A549 treated with ZK216348 at 1 μM for 4 hours (cell line): Measurements from ENCODE around the gene USF2. TPM values are rescaled to one million over a fixed set of nuclear protein-coding genes. Genes with fewer than 3 reads are reported as not detected.

Experiments used
- total RNA-seq: library from RNA; stranded (reverse); fragments of 200-300 nt; extraction: Qiagen RNA extraction; gene quantifications from 5 replicates; pipeline ENCODE4 v1.2.3, GENCODE V29; 2022; ENCODE audit warnings: low read depth

The USF2 gene
- 140 to 170 TPM (median 166 TPM) in 5 replicates for total RNA-seq

GRCh38 chr19:35268536-35269437, at the start of gene USF2:
USF2 (plus strand) TSS chr19:35268962; CDS start chr19:35269102, 140 bp downstream.

DNA sequence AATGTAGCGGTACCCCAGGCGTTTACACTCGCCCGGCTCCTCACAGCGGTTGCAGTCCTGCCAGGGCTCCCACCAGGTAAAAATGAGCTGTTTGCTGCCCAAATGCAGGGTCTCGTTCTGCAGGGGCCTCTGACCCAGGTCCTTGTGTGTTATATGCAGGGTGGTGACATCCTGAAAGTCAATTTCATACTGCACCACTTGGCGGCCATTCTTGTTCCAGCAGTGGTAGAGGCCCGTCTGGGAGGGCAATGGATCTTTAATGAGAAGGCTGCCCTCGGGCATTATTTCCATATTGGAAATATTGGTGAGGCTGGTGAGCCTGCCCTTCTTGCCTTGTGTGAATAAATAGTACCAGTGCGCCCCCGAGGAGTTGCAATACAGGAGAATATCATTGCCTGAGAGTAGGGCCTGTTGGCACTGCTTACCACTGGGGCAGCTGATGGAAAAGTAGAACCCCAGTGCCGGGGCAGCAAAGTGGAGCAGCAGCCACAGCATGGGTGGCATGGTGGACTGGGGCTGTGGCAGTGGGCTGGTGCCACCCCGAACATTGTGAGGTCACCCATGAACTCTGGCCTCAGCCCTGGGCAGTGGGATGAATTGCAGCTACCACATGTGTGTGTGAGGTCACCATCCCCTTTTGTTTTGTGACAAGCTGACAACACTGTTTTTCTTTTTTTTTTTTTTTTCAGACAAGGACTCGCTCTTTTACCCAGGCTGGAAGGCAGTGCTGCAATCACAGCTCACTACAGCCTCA, 40.4 kb upstream of the USF2 start, which contains the start of gene FAM187B:
TSS of gene FAM187B (minus strand) at position 563 of the 754 bp plus-strand sequence. CDS start at position 504, 59 bp downstream.

GRCh38 chr19:35248310-35249145, 20.2 kb upstream of the USF2 start, which contains the start of gene LSR:
LSR (plus strand) TSS chr19:35249002; CDS start chr19:35249023, 21 bp downstream.

GRCh38 chr19:35291916-35292315, 23.2 kb downstream of the USF2 start, which contains the start of gene MAG:
MAG (plus strand) TSS chr19:35292161; CDS start chr19:35295409, 3,248 bp downstream.

GRCh38 chr19:35328851-35329285, 60.1 kb downstream of the USF2 start, which contains the start of gene CD22:
CD22 (plus strand) TSS chr19:35329187; CDS start chr19:35332041, 2,854 bp downstream.

Other genes with a start within 250 kb of the USF2 start
- 9.7 to 20.8 TPM (median 20.6 TPM) in 5 replicates for gene SCN1B, start 238.5 kb upstream of the USF2 start, total RNA-seq
- 0.16 TPM in 1 of 5 replicates, not detected in the others for gene HPN, start 227.2 kb upstream of the USF2 start, total RNA-seq
- 0.32 to 0.58 TPM (median 0.34 TPM) in 3 of 5 replicates, not detected in the others for gene FXYD3, start 153.1 kb upstream of the USF2 start, total RNA-seq
- 0.16 to 0.22 TPM (median 0.22 TPM) in 3 of 5 replicates, not detected in the others for gene LGI4, start 133.9 kb upstream of the USF2 start, total RNA-seq
- gene FXYD1, start 130.1 kb upstream of the USF2 start, total RNA-seq, result 0.40 to 0.47 TPM in 2 of 5 replicates, not detected in the others
- gene FXYD7, start 125.7 kb upstream of the USF2 start, total RNA-seq, result 0.25 to 0.41 TPM (median 0.29 TPM) in 3 of 5 replicates, not detected in the others
- gene FXYD5, start 114.2 kb upstream of the USF2 start, total RNA-seq, result 175 to 239 TPM (median 233 TPM) in 5 replicates
- not detected in 5 replicates for gene FAM187B, start 40.2 kb upstream of the USF2 start, total RNA-seq
- 8.3 to 10.8 TPM (median 10.1 TPM) in 5 replicates for gene LSR, start 20.0 kb upstream of the USF2 start, total RNA-seq
- gene HAMP, start 13.6 kb downstream of the USF2 start, total RNA-seq, result 0.23 TPM in 1 of 5 replicates, not detected in the others
- gene MAG, start 23.2 kb downstream of the USF2 start, total RNA-seq, result not detected in 5 replicates
- gene CD22, start 60.2 kb downstream of the USF2 start, total RNA-seq, result 0.29 to 1.1 TPM (median 1.0 TPM) in 5 replicates
- not detected in 5 replicates for gene FFAR1, start 78.9 kb downstream of the USF2 start, total RNA-seq
- gene FFAR3, start 89.5 kb downstream of the USF2 start, total RNA-seq, result not detected in 5 replicates
- not detected in 5 replicates for gene GPR42, start 102.1 kb downstream of the USF2 start, total RNA-seq
- gene FFAR2, start 179.3 kb downstream of the USF2 start, total RNA-seq, result not detected in 5 replicates
- not detected in 5 replicates for gene KRTDAP, start 221.5 kb downstream of the USF2 start, total RNA-seq
- 26.7 to 44.3 TPM (median 38.3 TPM) in 5 replicates for gene DMKN, start 244.7 kb downstream of the USF2 start, total RNA-seq